CD4-positive, alpha-beta T cell treated with Interleukin-6 at 100 ng/mL for 8 hours (primary cell): Measurements from ENCODE around the gene SH3PXD2B.

Experiments
- DNase-seq: peaks from one replicate; pipeline ENCODE4 v3.0.0-alpha.2; 2020; ENCODE audit warnings: mixed read lengths, low spot score

The SH3PXD2B gene

GRCh38 chr5:172454358-172455086, at the start of gene SH3PXD2B:
Gene SH3PXD2B (minus strand): TSS chr5:172454525. CDS start chr5:172454352, 173 bp downstream.
- DNase-seq, result peak; percentile 34

- no peak for DNase-seq
Observed at GRCh38 chr5:172502969-172503368, 48.6 kb upstream of the SH3PXD2B start.

GRCh38 chr5:172502410-172502809, 48.1 kb upstream of the SH3PXD2B start:
- no peak for DNase-seq

- no peak for DNase-seq
Observed at GRCh38 chr5:172501708-172502320, 47.5 kb upstream of the SH3PXD2B start.

GRCh38 chr5:172499287-172499686, 45.0 kb upstream of the SH3PXD2B start:
- DNase-seq, result no peak

GRCh38 chr5:172498431-172499129, 44.3 kb upstream of the SH3PXD2B start:
- no peak for DNase-seq

- DNase-seq, result no peak
Observed at GRCh38 chr5:172497591-172498255, 43.4 kb upstream of the SH3PXD2B start.

GRCh38 chr5:172496671-172497371, 42.5 kb upstream of the SH3PXD2B start:
- DNase-seq, result no peak

GRCh38 chr5:172494630-172495505, 40.5 kb upstream of the SH3PXD2B start:
- DNase-seq, result no peak

GRCh38 chr5:172493906-172494305, 39.6 kb upstream of the SH3PXD2B start:
- DNase-seq, result no peak

GRCh38 chr5:172493461-172493860, 39.1 kb upstream of the SH3PXD2B start:
- DNase-seq, result no peak

GRCh38 chr5:172493002-172493401, 38.7 kb upstream of the SH3PXD2B start:
- DNase-seq, result no peak

- no peak for DNase-seq
Observed at GRCh38 chr5:172492097-172492840, 37.9 kb upstream of the SH3PXD2B start.

- no peak for DNase-seq
Observed at GRCh38 chr5:172491481-172491880, 37.2 kb upstream of the SH3PXD2B start.

- no peak for DNase-seq
Observed at GRCh38 chr5:172490514-172491461, 36.5 kb upstream of the SH3PXD2B start.

GRCh38 chr5:172488221-172488620, 33.9 kb upstream of the SH3PXD2B start:
- DNase-seq, result no peak

- DNase-seq, result no peak
Observed at GRCh38 chr5:172487671-172488070, 33.3 kb upstream of the SH3PXD2B start.

- DNase-seq, result no peak
Observed at GRCh38 chr5:172486912-172487311, 32.6 kb upstream of the SH3PXD2B start.

- no peak for DNase-seq
Observed at GRCh38 chr5:172486451-172486850, 32.1 kb upstream of the SH3PXD2B start.
